Ascending aorta (tissue), 2 donors: ENCODE measurements around the gene POMC. TPM values are rescaled to one million over a fixed set of nuclear protein-coding genes. Genes with fewer than 3 reads are reported as not detected.

Experiments used
- DNase-seq, 2 donors: peaks; one replicate each; pipeline ENCODE4 v3.0.0-alpha.2; 2019; ENCODE audit warnings: low spot score in 2 of 2
- H3K27ac ChIP-seq, 2 donors: fragments of 200-600 bp; sonication (generic); one replicate each; pipeline ENCODE4 v1.5.1; 2016 to 2017; ENCODE audit warnings: mild to moderate bottlenecking in 1 of 2
- H3K27me3 ChIP-seq: fragments of 200-600 bp; sonication (generic); one replicate; pipeline ENCODE4 v1.5.1; 2017
- H3K36me3 ChIP-seq, 2 donors: fragments of 200-600 bp; sonication (generic); one replicate each; pipeline ENCODE4 v1.5.1; 2016
- H3K4me1 ChIP-seq, 2 donors: fragments of 200-600 bp; sonication (generic); one replicate each; pipeline ENCODE4 v1.5.1; 2016 to 2017; ENCODE audit warnings: mild to moderate bottlenecking in 1 of 2
- H3K4me3 ChIP-seq, 2 donors: fragments of 200-600 bp; sonication (generic); one replicate each; pipeline ENCODE4 v1.5.1; 2016 to 2017; ENCODE audit warnings: mild to moderate bottlenecking in 1 of 2
- H3K9me3 ChIP-seq, 2 donors: fragments of 200-600 bp; sonication (generic); one replicate each; pipeline ENCODE4 v1.5.1; 2016
- intact Hi-C: fragments of 100-400 bp; cut with DNase I; formaldehyde crosslinking; loops from one replicate; pipeline ENCODE4 v1.15.1; 2023
- total RNA-seq: library from RNA; depleted of rRNA; stranded (reverse); fragments of >200 nt; gene quantifications from one replicate; pipeline ENCODE4 v1.1.0, GENCODE V29; 2016
- TF ChIP-seq, protein P1 (sequence below), 3 experiments: fragments of 200-600 bp in 2 of 3; fragments of 450-650 bp in 1 of 3; sonication (generic) in 2 of 3; IDR thresholded peaks; one replicate each; pipeline ENCODE4 v1.5.1; 2016 to 2019; ENCODE audit warnings: antibody characterized with exemption in 3 of 3, mild to moderate bottlenecking in 1 of 3, moderate library complexity in 1 of 3

The POMC gene
- total RNA-seq, 1 donor from 2014 or later: 18.6 TPM

DNA sequence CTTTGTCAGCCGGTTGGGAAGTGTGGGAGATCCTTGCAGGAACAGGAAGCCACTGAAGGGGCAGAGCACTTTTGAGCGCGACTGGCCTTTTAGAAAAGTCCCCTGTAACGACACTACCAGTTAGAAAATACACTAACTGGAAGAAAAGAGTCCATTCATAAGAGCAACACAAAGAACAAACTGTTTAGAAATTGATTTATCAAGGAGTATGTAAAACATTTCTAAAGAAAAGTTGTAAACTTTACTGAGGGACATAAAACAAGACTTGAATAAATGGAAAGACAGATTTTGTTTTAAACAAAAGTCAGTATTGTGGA lies 29.8 kb upstream of the POMC start:
- H3K4me3 ChIP-seq: no peak overlapping the region
- no peak for DNase-seq
- H3K9me3 ChIP-seq: no peaks in the 10 kb centered on the region
- TF ChIP-seq, protein P1, sequence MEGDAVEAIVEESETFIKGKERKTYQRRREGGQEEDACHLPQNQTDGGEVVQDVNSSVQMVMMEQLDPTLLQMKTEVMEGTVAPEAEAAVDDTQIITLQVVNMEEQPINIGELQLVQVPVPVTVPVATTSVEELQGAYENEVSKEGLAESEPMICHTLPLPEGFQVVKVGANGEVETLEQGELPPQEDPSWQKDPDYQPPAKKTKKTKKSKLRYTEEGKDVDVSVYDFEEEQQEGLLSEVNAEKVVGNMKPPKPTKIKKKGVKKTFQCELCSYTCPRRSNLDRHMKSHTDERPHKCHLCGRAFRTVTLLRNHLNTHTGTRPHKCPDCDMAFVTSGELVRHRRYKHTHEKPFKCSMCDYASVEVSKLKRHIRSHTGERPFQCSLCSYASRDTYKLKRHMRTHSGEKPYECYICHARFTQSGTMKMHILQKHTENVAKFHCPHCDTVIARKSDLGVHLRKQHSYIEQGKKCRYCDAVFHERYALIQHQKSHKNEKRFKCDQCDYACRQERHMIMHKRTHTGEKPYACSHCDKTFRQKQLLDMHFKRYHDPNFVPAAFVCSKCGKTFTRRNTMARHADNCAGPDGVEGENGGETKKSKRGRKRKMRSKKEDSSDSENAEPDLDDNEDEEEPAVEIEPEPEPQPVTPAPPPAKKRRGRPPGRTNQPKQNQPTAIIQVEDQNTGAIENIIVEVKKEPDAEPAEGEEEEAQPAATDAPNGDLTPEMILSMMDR (IDR thresholded peaks at IDR 0.05): no peak
- no peak overlapping the region for H3K27ac ChIP-seq
- no peaks in the 10 kb centered on the region for H3K4me1 ChIP-seq
- H3K36me3 ChIP-seq: no peaks in the 10 kb centered on the region
- intact Hi-C loops: no loop called here
- H3K27me3 ChIP-seq: no peaks in the 10 kb centered on the region

DNA sequence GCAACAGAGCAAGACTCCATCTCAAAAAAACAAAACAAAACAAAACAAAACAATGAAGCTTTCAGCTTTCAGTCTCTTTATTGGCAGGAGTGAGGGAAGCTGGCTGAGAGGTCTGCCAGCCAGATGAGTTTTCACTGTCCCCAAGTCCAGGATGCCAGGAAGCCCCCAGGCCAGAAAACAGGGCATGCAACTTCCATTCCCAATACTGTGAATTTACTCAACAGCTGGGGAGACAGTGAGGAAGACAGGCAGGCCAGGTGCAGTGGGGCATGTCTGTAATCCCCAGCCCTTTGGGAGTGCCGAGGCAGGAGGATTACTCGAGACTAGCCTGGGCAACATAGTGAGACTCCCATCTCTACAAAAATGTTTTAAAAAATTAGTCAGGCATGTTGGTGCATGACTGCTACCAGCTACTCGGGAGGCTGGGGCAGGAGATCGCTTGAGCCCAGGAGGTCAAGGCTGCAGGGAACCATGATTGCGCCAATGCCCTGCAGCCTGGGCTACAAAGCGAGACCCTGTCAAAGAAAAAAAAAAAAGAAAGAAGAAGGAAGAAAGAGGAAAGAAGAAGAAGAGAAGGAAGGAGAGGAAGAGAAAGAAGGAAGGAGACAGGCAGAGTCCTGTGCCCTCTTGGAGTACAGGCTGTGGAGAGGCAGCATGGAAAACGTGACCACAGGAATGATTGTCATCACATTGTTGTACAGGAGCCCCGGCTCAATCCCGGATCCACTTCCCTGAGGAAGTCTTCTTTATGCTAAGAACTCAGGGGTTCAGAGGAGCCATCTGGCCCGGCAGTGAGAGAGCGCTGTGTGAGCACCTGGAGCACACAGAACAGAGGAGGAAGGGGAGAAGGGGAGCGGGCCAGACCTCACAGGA lies 29.2 kb upstream of the POMC start:
- intact Hi-C loops: loop anchor here (2.0 kb wide), 1 partner anchor 223 kb away; no protein-coding TSS in a partner anchor
- Histone ChIP-seq H3K4me3 (no peak overlapping the region), H3K36me3 (no peaks in the 10 kb centered on the region), H3K27ac (no peak overlapping the region), H3K9me3 (no peaks in the 10 kb centered on the region), H3K4me1 (no peaks in the 10 kb centered on the region), H3K27me3 (no peaks in the 10 kb centered on the region)
- TF ChIP-seq, protein P1 (IDR thresholded peaks at IDR 0.05): no peak
- no peak for DNase-seq

DNA sequence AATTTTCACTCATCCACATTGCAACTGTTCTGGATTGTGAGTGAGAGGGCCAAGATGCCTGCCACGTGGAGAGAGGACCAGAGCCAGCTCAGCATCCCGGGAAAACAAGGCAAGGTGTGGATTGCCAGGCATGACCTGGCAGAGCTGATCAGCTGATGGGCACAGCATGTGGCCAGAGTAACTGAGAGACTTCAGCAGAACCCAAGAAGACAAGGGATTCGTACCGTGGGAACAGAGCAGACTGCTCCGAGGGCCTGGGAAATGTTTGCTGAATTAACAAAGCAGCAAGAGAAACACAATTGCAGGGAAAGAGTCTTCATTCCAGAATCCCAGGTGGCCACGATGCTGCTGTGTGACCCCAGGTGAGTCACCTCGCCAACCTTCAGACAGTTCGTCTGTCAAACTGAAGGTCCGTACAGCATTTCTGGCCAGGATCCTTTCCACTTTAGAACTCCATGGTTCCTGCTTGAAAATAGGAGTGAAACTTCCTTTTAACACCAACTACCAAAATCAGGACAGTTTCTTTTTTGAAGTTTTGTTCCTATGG lies 26.3 kb upstream of the POMC start:
- H3K27ac ChIP-seq: no peak overlapping the region
- DNase-seq: no peak
- H3K4me3 ChIP-seq: no peak overlapping the region
- H3K36me3 ChIP-seq: no peaks in the 10 kb centered on the region
- no peaks in the 10 kb centered on the region for H3K27me3 ChIP-seq
- H3K4me1 ChIP-seq: no peaks in the 10 kb centered on the region
- no peaks in the 10 kb centered on the region for H3K9me3 ChIP-seq
- intact Hi-C loops: no loop called here
- TF ChIP-seq, protein P1 (IDR thresholded peaks at IDR 0.05): no peak

GRCh38 chr2:25190536-25190935 lies 22.2 kb upstream of the POMC start:
- TF ChIP-seq, protein P1 (IDR thresholded peaks at IDR 0.05): no peak
- H3K4me1 ChIP-seq: no peaks in the 10 kb centered on the region
- no peaks in the 10 kb centered on the region for H3K36me3 ChIP-seq
- H3K27me3 ChIP-seq: no peaks in the 10 kb centered on the region
- H3K27ac ChIP-seq: no peak overlapping the region
- no peak overlapping the region for H3K4me3 ChIP-seq
- no peak for DNase-seq
- no peaks in the 10 kb centered on the region for H3K9me3 ChIP-seq
- intact Hi-C loops: no loop called here

GRCh38 chr2:25188405-25188804 lies 20.0 kb upstream of the POMC start:
- H3K4me3 ChIP-seq: no peak overlapping the region
- no peak for DNase-seq
- H3K36me3 ChIP-seq: no peaks in the 10 kb centered on the region
- TF ChIP-seq, protein P1 (IDR thresholded peaks at IDR 0.05): no peak
- H3K4me1 ChIP-seq: no peaks in the 10 kb centered on the region
- intact Hi-C loops: no loop called here
- no peaks in the 10 kb centered on the region for H3K27me3 ChIP-seq
- no peak overlapping the region for H3K27ac ChIP-seq
- H3K9me3 ChIP-seq: no peaks in the 10 kb centered on the region
